ENCODE data around the gene CLDN18. TPM values are rescaled to one million over a fixed set of nuclear protein-coding genes. Genes with fewer than 3 reads are reported as not detected.

Gene CLDN18
- total RNA-seq, 4 donors from 2014 or later: not detected

DNA sequence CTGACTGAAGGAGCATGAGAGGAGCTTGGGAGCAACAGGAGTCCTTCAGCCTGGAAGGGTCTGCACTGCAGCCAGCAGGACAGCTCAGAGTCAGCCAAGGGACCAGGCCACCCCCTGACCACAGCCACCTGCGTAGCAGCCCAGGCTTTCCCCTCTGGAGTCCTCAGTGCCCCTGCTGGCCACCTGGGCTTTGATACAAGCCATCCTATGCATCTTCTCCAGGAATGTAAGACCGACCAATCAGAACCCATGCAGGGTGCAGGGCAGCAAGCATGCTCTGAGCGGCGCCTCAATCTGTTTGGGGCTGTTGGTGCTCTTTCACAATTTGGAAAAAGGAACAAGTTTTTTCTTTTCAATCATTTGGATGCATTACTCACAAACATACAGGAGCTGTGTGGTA is 53.5 kb downstream of the CLDN18 start:
- peaks cover 0 to 76% (median 0%) of the 10 kb centered on the region in 3 donors for H3K36me3 ChIP-seq
- no peaks in the 10 kb centered on the region for H3K9me3 ChIP-seq
- DNase-seq (ENCODE audit: low spot score in 2 of 2): no peak
- 67 to 72% methylated on average over 4 of the region's 4 CpGs for WGBS, 2 donors
- no peaks in the 10 kb centered on the region for H3K4me1 ChIP-seq
- H3K4me3 ChIP-seq: no peak overlapping the region
- TF ChIP-seq, protein P1, sequence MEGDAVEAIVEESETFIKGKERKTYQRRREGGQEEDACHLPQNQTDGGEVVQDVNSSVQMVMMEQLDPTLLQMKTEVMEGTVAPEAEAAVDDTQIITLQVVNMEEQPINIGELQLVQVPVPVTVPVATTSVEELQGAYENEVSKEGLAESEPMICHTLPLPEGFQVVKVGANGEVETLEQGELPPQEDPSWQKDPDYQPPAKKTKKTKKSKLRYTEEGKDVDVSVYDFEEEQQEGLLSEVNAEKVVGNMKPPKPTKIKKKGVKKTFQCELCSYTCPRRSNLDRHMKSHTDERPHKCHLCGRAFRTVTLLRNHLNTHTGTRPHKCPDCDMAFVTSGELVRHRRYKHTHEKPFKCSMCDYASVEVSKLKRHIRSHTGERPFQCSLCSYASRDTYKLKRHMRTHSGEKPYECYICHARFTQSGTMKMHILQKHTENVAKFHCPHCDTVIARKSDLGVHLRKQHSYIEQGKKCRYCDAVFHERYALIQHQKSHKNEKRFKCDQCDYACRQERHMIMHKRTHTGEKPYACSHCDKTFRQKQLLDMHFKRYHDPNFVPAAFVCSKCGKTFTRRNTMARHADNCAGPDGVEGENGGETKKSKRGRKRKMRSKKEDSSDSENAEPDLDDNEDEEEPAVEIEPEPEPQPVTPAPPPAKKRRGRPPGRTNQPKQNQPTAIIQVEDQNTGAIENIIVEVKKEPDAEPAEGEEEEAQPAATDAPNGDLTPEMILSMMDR (IDR thresholded peaks at IDR 0.05): no peak
- TF ChIP-seq EP300 (IDR thresholded peaks at IDR 0.05) (no peak), POLR2A (IDR thresholded peaks at IDR 0.05) (no peak)
- H3K27me3 ChIP-seq: no peaks in the 10 kb centered on the region
- no peak overlapping the region for H3K27ac ChIP-seq

DNA sequence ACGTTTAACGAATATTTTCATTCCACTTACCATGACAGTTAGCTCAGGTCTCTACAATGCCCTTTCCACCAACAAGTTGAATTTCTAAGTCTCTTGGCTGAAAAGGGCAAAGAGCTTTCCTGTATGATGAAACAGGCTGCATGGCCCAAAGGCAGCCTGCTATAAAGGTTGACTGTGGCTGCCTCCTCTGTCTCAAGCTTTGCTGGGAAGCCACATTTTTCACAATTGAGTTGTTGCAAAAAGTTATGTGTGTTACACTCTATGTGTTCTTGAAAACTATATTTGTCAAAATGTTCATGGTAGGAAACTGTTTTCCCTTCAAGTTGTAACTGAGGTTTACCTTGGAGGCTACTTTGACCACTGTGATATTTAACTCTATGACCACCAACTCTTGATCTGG is 56.0 kb downstream of the CLDN18 start:
- 85 to 93% methylated on average over 2 of the region's 2 CpGs for WGBS, 2 donors
- TF ChIP-seq POLR2A (IDR thresholded peaks at IDR 0.05) (no peak), EP300 (IDR thresholded peaks at IDR 0.05) (no peak)
- TF ChIP-seq, protein P1 (IDR thresholded peaks at IDR 0.05): no peak
- Histone ChIP-seq H3K9me3 (no peaks in the 10 kb centered on the region), H3K27ac (no peak overlapping the region), H3K36me3 (peaks cover 0 to 83% (median 0%) of the 10 kb centered on the region in 3 donors), H3K4me1 (no peaks in the 10 kb centered on the region), H3K4me3 (no peak overlapping the region), H3K27me3 (no peaks in the 10 kb centered on the region)
- no peak for DNase-seq (ENCODE audit: low spot score in 2 of 2)

DNA sequence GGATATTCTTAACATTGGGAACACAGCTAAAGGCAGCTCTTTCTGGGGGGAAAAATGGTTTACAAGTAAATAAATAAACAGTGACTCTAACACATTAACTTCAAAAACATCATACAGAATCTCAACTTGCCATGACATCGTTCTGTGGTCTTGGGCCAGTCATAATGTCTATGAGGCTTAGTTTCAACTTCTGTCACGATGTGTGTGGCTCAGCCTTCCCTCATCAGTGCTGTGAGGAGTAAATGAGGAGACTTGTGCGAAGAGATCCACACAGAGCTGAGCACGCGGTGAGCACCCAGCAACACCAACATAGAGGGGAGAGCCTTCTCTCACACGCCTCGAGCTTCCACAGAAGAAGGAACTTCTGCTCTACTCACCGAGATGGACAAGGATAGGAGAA is 56.4 kb downstream of the CLDN18 start:
- Histone ChIP-seq H3K27ac (no peak overlapping the region), H3K9me3 (no peaks in the 10 kb centered on the region), H3K27me3 (no peaks in the 10 kb centered on the region), H3K36me3 (peaks cover 0 to 84% (median 0%) of the 10 kb centered on the region in 3 donors), H3K4me3 (no peak overlapping the region), H3K4me1 (no peaks in the 10 kb centered on the region)
- DNase-seq (ENCODE audit: low spot score in 2 of 2): no peak
- TF ChIP-seq EP300 (IDR thresholded peaks at IDR 0.05) (no peak), POLR2A (IDR thresholded peaks at IDR 0.05) (no peak)
- TF ChIP-seq, protein P1 (IDR thresholded peaks at IDR 0.05): no peak
- 93 to 97% methylated on average over 8 of the region's 8 CpGs for WGBS, 2 donors

DNA sequence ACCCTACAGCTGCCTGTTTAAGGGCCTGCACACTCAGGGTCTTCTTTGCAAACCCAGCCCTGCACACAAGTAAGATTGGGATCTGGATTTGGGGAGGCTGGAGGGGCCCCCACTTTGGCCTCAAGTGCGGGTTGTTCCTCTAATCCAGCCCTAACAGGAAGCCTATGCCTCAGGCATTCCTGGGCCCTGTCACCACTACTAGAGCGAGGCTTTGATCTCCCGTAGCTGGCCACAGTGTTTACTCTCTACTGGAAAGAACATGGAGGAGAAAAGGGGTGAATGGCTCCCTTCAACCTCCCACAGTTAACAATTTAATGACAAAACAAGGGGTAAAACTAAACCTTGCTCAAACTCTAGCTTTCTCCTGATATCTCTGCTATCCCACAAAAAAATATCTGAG is 57.0 kb downstream of the CLDN18 start:
- Histone ChIP-seq H3K4me1 (no peaks in the 10 kb centered on the region), H3K4me3 (no peak overlapping the region), H3K27ac (no peak overlapping the region), H3K36me3 (peaks cover 0 to 84% (median 0%) of the 10 kb centered on the region in 3 donors), H3K27me3 (no peaks in the 10 kb centered on the region), H3K9me3 (no peaks in the 10 kb centered on the region)
- TF ChIP-seq EP300 (IDR thresholded peaks at IDR 0.05): no peak
- 88 to 94% methylated on average over 3 of the region's 3 CpGs for WGBS, 2 donors
- DNase-seq (ENCODE audit: low spot score in 2 of 2): no peak

DNA sequence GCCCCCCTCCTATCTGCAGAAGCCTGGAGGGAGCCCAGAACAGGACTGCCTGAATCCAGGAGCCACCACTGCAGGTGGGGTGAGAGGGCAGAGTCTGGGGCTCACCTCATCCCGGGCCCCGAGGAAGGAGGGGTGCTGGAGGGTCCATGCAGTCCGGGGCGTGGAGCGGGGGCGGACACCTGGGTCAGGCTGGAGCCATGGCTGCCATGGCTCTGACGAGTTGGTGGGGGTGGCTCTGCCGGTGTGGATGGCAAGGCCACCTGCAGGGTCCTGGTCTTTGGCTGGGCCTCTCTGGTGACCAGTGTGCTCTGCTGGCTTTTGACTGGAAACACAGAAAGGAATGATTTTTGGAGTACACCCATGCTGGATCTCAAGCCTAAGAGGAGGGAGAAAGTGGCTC is 58.1 kb downstream of the CLDN18 start:
- 71 to 81% methylated on average over 7 of the region's 8 CpGs for WGBS, 2 donors
- H3K9me3 ChIP-seq: no peaks in the 10 kb centered on the region
- DNase-seq (ENCODE audit: low spot score in 2 of 2): no peak
- peaks cover 0 to 84% (median 0%) of the 10 kb centered on the region in 3 donors for H3K36me3 ChIP-seq
- no peaks in the 10 kb centered on the region for H3K27me3 ChIP-seq
- no peak for TF ChIP-seq POLR2A (IDR thresholded peaks at IDR 0.05)
- H3K4me1 ChIP-seq: no peaks in the 10 kb centered on the region
- H3K27ac ChIP-seq: no peak overlapping the region
- H3K4me3 ChIP-seq: no peak overlapping the region

DNA sequence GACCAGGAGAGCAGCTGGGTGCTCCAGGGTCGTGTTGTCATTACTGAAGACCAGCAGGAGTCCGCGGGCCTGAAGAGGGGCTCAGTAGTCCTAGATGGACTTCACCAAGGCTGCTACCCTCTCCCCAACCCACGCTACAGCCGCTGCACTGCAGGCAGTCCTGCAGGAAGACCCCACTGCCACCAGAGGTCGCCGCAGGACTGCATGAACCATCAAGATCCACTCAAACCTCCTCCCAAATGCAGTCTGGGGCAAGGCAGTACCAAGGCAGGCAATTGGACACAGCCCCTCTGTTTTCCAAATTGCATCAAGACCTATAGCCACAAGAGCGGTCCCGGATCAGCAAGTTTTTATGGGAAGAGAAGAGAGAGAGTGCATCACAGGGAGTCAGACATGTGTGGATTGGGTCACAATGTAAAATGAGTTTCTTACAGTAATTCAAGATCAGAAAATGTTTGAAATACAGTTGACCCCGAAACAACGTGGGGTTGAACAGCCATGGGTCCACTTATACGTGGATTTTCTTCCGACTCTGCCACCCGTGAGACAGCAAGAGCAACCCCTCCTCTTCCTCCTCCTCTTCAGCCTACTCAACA is 58.7 kb downstream of the CLDN18 start:
- DNase-seq (ENCODE audit: low spot score in 2 of 2): peak; percentile 62 to 74
- no peaks in the 10 kb centered on the region for H3K4me1 ChIP-seq
- peaks cover 0 to 84% (median 0%) of the 10 kb centered on the region in 3 donors for H3K36me3 ChIP-seq
- peaks cover 0 to 2% (median 0%) of the 10 kb centered on the region in 4 donors for H3K9me3 ChIP-seq
- no peak overlapping the region for H3K4me3 ChIP-seq
- WGBS, 2 donors: 22 to 28% methylated on average over 9 to 14 of the region's 14 CpGs
- no peak for TF ChIP-seq POLR2A (IDR thresholded peaks at IDR 0.05)
- TF ChIP-seq, protein P1 (IDR thresholded peaks at IDR 0.05): peak; percentile 92 to 96 (median 94)
- no peak overlapping the region for H3K27ac ChIP-seq
- H3K27me3 ChIP-seq: no peaks in the 10 kb centered on the region
